Cardiac muscle cell (in vitro differentiated cells and primary cell): ENCODE results near the gene RIPK1. TPM values are rescaled to one million over a fixed set of nuclear protein-coding genes. Genes with fewer than 3 reads are reported as not detected.
"Not testable (repeated sequence)": the region's sequence is repeated elsewhere in the genome, so short reads cannot be mapped to it uniquely, and the experiment has no call there.

Experiments
- DNase-seq, 2 donors: peaks; one replicate each; pipeline versions ENCODE4 v3.0.0 to v3.0.0-alpha.2; 2010 to 2017; ENCODE audit warnings: low read depth in 1 of 2, low spot score in 1 of 2
- H3K27ac ChIP-seq: fragments of 200-600 bp; sonication (generic); 2 replicates; pipeline ENCODE4 v1.5.1; 2016
- H3K27me3 ChIP-seq: fragments of 200-600 bp; sonication (generic); 2 replicates; pipeline ENCODE4 v1.6.0; 2016; ENCODE audit warnings: control low read depth
- H3K36me3 ChIP-seq: fragments of 200-600 bp; sonication (generic); 2 replicates; pipeline ENCODE4 v1.5.1; 2016; ENCODE audit warnings: control low read depth
- H3K4me1 ChIP-seq: fragments of 200-600 bp; sonication (generic); 2 replicates; pipeline ENCODE4 v1.8.1; 2017; ENCODE audit warnings: low read depth, mild to moderate bottlenecking, mixed run types
- H3K4me3 ChIP-seq: fragments of 200-600 bp; sonication (generic); 2 replicates; pipeline ENCODE4 v1.5.1; 2016; ENCODE audit warnings: mild to moderate bottlenecking
- H3K9me3 ChIP-seq: fragments of 200-600 bp; sonication (generic); 2 replicates; pipeline ENCODE4 v1.5.1; 2017; ENCODE audit warnings: low read depth, mild to moderate bottlenecking, control low read depth
- polyA plus RNA-seq: library from polyadenylated mRNA; unstranded; fragments of >200 nt; fragmentation: Nextera tagmentation; extraction: Ambion mirVana; gene quantifications from 2 replicates; pipeline ENCODE4 v1.2.1, GENCODE V29; 2016
- total RNA-seq: library from RNA; depleted of rRNA; stranded (reverse); fragments of >200 nt; gene quantifications from 2 replicates; pipeline ENCODE4 v1.2.3, GENCODE V29; 2016
- TF ChIP-seq, protein P1 (sequence below): IDR thresholded peaks from 2 replicates; pipeline ENCODE4 v1.5.1; 2012; ENCODE audit warnings: low read depth, mild to moderate bottlenecking, low read length

The RIPK1 gene
- total and polyA plus RNA-seq, 2 experiments from 2014 or later: 3.4 to 7.4 TPM

DNA sequence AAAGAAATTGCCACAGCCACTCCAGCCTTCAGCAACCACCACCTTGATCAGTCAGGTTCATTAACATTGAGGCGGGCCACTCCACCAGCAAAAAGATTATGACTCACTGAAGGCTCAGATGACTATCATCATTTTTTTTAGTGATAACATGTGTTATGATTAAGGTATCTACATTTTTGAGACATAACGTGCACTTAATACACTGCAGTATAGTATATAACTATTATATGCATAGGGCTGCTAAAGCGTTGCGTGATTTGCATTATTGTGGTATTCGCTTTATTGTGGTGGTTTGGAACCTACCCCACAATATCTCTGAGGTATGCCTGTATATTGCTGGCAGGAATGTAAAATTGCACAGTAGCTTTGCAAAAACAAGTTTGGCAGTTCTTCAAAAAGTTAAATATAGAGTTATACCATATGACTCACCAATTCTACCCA lies 6.8 kb upstream of the RIPK1 start:
- Histone ChIP-seq H3K4me3 (no peak overlapping the region), H3K9me3 (no peaks in the 10 kb centered on the region), H3K36me3 (no peaks in the 10 kb centered on the region), H3K27me3 (no peaks in the 10 kb centered on the region), H3K4me1 (no peaks in the 10 kb centered on the region), H3K27ac (no peak overlapping the region)
- DNase-seq: peak in 1 of 2 donors; percentile 84
- TF ChIP-seq, protein P1, sequence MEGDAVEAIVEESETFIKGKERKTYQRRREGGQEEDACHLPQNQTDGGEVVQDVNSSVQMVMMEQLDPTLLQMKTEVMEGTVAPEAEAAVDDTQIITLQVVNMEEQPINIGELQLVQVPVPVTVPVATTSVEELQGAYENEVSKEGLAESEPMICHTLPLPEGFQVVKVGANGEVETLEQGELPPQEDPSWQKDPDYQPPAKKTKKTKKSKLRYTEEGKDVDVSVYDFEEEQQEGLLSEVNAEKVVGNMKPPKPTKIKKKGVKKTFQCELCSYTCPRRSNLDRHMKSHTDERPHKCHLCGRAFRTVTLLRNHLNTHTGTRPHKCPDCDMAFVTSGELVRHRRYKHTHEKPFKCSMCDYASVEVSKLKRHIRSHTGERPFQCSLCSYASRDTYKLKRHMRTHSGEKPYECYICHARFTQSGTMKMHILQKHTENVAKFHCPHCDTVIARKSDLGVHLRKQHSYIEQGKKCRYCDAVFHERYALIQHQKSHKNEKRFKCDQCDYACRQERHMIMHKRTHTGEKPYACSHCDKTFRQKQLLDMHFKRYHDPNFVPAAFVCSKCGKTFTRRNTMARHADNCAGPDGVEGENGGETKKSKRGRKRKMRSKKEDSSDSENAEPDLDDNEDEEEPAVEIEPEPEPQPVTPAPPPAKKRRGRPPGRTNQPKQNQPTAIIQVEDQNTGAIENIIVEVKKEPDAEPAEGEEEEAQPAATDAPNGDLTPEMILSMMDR: peak; percentile 34

DNA sequence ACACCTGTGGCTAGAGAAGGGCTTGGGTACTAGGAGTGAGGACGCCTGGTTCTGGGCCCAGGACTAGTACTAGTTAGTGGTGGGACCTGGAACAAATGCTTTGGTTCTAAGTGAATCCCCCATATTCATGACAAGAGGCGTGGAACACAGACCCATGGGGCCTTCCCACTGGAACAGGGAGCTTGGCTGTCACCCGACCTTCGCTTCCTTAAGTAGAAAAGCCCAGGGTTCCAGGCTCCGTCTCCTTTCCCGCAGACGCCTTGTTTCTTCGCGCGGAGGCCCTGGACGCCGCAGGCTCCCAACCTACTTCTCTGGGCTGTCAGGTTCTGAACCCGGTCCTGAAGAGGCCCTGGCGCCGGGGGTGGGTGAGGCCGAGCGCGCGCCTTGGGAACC lies 5.0 kb upstream of the RIPK1 start:
- Histone ChIP-seq H3K4me3 (peak overlapping the region; percentile 87), H3K27ac (peak overlapping the region; percentile 57)
- not testable (repeated sequence) for H3K9me3 ChIP-seq, H3K36me3 ChIP-seq, H3K4me1 ChIP-seq, DNase-seq, H3K27me3 ChIP-seq

DNA sequence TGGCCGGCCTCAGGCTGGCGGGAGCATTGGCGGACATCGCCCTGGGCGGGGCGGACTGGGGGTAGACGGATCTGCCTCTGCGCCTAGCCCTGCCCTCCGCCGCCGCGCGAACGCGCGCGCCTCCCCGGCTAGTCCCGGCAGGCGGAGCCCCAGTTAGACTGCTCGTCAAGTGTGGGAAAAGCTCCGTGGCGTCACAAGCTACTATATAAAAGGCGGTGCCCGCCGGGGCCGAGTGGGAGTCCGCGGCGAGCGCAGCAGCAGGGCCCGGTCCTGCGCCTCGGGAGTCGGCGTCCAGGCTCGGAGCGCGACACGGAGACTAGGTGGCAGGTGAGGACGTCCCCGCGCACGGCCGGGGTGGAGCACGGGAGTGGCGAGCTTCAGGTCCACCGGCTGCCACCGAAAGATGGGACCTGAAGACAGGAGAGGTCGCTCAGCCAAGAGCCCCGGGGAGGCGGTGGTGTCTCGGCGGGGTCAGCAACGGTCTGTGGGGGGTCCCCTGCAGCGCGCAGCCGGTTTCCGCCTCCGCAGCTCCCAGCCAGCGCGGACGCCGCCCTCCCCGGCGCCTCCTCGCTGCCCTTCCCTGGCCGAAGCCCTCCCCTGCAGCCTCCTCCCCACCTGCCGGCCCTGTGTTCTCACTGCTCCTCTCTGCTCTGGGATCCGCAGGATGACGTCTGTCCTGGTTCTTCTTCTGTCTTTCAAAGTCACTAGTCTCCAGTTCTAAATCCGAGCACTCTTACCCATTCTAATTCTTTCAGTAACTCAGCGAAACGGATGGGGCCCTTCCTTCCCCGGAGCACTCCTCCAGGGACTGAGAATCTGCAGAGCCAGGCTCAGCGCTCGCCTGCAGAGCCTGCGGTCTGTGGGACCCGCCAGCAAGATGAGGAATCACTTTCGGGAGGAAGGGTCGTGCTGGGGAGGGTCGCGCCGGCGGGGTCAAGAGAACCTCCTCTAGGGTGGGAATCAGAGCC lies 4.3 kb upstream of the RIPK1 start:
- TF ChIP-seq, protein P1: no peak
- peak overlapping the region; percentile 57 for H3K27ac ChIP-seq
- peak overlapping the region; percentile 87 for H3K4me3 ChIP-seq
- no peaks in the 10 kb centered on the region for H3K27me3 ChIP-seq
- H3K9me3 ChIP-seq: no peaks in the 10 kb centered on the region
- H3K4me1 ChIP-seq: peaks cover 3% of the 10 kb centered on the region
- DNase-seq: peak; percentile 92 to 96
- H3K36me3 ChIP-seq: no peaks in the 10 kb centered on the region

DNA sequence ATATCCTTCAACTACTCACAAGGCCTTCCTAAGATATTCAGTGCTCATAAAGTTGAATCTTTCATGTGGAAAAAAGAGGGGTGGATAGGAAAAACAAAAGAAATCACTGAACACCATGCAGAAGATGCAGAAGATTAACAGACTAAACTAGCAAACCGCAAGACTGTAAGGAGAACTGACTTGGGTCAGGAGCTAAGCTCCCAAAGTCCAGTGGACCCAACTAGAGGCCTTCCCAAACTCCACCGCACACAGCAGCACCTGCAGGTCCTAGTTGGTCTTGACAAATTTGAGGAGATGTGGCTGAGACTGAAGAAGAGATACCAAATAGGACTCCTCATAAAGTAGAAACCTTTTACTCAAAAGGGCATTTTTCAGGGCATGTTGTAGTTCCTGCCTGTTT lies 3.3 kb downstream of the RIPK1 start:
- peaks cover 8% of the 10 kb centered on the region for H3K4me1 ChIP-seq
- no peaks in the 10 kb centered on the region for H3K36me3 ChIP-seq
- H3K27me3 ChIP-seq: no peaks in the 10 kb centered on the region
- no peak overlapping the region for H3K4me3 ChIP-seq
- TF ChIP-seq, protein P1: no peak
- no peak overlapping the region for H3K27ac ChIP-seq
- DNase-seq: no peak
- H3K9me3 ChIP-seq: no peaks in the 10 kb centered on the region

DNA sequence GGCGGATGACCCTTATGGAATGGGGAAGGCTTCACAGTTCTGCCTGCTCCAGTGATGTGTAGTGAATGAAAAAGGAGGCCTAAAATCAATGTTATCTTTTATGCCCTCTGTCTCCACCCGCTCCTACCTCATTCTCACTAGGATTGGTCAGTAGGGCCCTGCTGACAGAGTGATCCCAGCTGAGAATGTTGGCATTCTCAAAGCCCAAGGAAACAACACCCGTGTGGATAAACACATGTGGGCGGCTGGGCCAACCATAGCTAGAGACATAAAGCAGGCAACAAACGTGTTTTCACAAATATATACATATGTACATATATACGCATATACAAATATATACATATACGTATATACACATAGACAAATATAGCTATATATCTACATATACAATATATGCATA lies 4.5 kb downstream of the RIPK1 start:
- TF ChIP-seq, protein P1: no peak
- no peak for DNase-seq
- no peak overlapping the region for H3K27ac ChIP-seq
- H3K4me1 ChIP-seq: peaks cover 6% of the 10 kb centered on the region
- no peak overlapping the region for H3K4me3 ChIP-seq
- H3K9me3 ChIP-seq: no peaks in the 10 kb centered on the region
- peaks cover under 1% of the 10 kb centered on the region for H3K36me3 ChIP-seq
- H3K27me3 ChIP-seq: no peaks in the 10 kb centered on the region

DNA sequence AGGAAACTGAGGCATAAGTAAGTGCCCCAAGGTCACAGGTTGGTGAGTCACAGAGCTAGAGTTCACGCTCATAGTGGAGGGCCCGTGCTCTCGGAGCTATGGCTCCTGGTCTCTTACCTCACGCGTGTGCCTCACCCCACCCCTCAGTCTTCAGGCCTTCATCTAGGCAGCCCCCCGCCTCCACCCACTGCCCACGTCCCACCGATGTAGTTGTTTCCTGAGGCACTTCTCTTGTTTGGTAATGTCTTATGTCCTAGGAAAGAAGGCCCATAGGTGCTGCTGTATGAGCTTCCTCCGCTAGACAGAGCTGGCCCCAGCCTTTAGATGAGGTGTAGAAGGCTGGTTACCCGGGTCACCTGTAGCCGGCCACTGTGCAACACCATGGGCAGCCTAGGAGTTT lies 5.1 kb downstream of the RIPK1 start:
- Histone ChIP-seq H3K27me3 (no peaks in the 10 kb centered on the region), H3K9me3 (no peaks in the 10 kb centered on the region), H3K4me1 (peaks cover 5% of the 10 kb centered on the region), H3K4me3 (no peak overlapping the region), H3K27ac (no peak overlapping the region), H3K36me3 (peaks cover 7% of the 10 kb centered on the region)
- no peak for DNase-seq
- TF ChIP-seq, protein P1: no peak
